HG03460 (cell line): Measurements from ENCODE around the gene NFKBIE.
"Not testable (repeated sequence)": the region's sequence is repeated elsewhere in the genome, so short reads cannot be mapped to it uniquely, and the experiment has no call there.

Source experiments
- ATAC-seq: cut with Tn5 transposase; IDR thresholded peaks from one replicate; pipeline ENCODE4 v1.9.1; 2021; ENCODE audit not compliant: unreplicated experiment

Gene NFKBIE

DNA sequence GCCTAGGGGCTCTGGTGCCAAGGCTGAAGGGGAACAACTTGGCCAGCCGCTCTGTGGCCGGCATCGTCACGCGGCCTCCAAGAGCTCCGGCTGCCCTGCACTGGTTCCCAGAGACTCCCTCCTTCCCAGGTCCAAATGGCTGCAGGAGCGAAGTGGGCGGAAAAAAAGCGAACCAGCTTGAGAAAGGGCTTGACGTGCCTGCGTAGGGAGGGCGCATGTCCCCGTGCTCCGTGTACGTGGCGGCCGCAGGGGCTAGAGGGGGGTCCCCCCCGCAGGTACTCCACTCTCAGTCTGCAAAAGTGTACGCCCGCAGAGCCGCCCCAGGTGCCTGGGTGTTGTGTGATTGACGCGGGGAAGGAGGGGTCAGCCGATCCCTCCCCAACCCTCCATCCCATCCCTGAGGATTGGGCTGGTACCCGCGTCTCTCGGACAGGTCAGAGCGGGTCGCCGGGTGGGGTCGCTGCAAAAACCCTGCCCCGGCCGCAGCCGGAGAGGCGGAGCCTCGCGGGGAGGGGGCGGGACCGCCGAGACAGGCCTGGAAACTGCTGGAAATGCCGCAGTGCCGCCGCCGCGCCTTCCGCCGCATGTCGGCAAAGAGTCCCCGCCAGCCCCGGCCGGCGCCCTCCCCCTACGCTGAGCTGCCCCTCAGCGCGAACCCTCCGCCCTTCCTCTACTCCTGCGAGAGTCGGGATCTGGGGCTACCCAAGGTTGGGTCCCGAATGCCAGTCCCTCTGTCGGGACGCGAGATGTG, 19.3 kb downstream of the NFKBIE start:
- ATAC-seq = peak; percentile 47

DNA sequence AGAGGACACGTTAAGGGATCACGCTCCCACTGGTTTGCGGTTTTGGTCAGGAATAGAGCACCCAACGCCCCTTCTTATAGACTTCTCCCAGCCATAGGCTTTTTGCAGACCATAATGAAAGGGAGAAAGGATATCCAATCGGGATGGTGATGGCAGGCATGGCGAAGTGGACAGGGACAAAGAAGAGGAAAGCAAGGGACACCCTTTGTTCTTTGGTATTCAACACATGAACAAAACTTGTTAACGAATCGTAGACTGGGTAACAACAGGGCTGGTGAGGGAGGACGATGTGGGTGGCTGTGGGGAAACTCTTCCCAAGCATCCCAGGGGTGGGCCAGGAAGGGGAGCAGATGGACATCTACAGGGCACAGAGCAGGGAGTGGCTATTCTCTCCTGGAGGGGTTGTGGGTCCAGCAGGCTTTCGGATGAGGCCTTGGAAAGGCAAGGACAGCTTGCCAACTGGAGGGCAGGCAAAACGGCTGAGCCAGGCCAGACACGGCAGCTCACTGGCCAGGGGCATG, 19.9 kb downstream of the NFKBIE start:
- ATAC-seq = no peak

DNA sequence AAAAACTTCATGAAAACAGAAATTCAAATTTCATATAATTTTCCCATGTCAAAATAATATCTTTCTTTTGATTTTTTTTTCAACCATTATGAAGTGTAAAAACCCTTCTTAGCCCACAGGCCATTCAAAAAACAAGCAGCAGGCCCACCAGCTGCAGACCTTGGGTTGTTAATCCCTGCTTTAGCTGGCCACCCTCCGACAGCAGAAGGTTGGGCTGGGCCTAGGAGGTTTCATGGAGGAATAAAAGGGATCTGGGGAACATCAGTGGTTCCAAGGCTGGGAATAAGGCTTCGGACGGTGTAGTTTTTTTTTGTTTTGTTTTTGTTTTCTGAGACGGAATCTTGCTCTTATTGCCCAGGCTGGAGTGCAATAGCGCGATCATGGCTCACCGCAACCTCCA, 22.0 kb downstream of the NFKBIE start:
- no peak for ATAC-seq

DNA sequence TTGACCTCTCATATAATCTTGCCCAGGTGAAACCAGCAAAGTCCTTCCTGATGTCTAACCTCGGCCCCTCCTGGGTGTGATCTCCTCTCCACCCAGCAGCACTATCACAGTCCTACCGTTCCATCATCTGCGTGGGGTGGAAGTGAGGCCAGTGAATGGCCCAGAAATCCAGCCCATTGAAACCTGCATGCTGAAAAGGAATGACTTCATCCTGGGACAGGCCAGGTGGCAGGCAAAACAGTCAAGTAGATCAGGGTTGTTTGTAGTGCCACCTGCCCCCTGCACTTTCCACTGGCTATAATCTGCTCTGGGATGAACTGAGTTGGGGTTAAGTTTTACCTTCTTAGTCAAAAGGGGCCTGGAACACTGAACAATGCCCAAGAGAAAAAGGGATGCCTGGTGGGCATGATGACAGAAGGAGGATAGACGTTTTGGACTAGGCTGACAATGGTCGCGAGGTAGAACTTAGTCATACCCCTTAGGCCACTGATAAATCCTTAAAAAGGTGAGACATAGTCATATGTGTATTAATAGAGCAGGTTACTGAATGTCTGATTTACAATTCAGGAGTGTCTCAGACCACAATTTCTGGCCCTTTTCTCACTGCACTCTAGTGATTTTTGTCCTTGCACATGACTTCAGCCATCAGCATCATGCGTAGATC, 26.5 kb downstream of the NFKBIE start:
- ATAC-seq = no peak

DNA sequence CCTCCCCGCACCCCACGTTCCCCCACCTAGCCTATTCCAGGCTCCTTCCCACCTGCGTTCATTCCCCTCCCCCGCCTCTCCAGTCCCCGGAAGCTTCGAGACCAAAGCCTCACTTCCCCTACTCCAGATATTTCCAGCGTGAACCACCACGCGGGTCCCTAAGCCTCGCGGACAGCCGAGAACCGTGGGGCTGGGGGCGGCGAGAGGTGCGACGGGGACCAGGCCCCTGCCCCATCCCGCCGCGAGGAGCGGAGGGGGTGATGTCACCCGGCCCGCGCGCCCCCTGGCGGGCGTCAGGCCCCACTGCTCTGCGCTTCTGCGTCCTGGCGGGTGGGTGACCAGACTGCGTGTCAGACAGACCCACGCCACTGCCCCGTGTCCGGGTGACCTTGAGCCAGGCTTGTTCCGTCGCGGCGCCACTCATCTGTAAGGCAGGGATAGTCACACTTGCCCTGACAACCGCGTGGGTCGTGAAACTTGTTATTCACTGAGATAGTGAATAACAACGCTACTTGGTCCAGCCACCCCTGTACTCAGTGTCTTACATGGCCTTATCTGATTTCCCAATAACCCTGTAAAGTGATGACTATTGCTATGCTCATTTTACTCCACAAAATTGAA, 27.4 kb downstream of the NFKBIE start:
- peak; percentile 85 for ATAC-seq

DNA sequence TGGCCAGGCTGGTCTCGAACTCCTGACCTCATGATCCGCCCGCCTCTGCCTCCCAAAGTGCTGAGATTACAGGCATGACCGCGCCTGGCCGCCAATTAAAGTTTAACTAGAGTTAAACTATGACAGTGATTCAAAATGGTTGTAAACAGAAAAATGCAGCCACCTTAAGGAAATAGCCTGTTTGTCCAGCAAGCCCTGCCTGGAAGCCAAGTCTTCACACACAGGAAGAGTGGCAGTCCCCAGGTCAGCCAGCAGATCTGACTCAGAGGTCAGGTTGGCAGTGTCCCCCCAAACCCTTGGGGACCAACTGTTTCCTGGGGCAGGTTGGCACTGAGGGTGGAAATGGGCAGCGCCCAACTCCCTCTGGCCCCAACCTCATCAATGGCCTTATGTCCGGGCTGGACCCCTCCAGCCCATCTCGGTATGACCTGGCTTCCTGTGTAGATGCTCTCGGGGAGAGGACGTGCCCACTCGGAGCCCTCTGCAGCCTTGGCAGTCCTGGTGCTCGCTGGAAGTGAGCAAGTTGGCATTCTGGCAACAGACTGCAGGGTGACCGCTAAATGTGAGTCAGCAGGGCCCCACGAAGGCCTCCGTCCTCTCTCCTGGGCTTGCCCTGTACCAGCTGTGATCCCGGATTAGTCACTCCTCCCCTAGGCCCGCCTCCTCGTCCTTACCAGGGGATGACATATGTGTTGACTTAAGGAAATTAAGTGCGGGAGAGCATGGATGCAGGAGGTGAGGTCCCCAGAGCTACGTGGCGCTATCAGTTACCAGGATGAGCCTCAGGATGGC, 28.1 kb downstream of the NFKBIE start:
- ATAC-seq = peak; percentile 66

DNA sequence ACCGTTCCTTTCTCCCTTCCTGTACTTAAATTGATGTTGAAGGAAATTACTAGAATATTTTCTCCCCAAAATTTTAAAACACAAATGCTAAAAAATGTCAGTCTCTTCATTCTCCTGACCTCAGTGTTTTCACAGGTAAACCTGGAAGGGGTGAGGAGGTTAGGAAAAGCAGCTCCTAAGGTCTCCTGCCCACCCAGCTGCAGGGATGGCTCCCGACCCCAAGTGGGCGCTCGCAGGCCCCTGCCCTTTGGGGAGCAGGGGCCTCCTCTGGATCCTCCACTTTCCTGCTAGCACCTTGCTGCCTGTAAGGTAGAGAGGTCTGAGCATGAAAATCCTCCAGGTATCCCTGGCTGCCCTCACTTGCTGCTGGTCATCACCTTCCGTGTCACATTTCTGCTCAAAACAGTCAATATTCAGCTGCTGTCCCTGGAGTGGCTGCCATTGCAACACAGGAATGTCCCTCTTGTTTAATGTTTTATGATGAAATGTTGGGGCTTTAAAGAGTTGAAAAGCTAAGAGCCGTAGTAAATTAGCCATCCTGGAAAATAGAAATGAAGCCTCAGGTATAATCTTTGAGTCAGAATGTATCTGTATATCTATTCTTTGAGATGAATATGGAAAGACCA, 29.3 kb downstream of the NFKBIE start:
- no peak for ATAC-seq

DNA sequence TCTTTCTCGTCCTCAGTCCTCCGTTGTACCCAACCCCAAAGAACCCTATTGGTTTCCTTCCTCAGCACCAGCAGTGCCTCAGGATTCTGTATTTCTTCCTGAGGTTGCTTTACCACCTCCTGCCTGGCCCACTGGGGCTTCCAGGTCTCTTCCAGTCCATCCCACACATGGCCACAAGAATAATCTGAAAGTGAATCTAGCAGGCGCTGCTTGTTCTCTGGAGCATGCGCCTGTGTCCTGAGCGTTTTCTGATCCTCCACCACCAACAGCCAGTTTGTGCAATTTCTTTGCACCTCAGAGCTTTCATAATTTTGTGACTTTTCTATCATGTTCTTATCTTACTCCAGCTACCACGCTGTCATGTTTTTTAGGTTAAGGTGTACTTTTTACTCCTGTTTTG, 30.1 kb downstream of the NFKBIE start:
- ATAC-seq = no peak

DNA sequence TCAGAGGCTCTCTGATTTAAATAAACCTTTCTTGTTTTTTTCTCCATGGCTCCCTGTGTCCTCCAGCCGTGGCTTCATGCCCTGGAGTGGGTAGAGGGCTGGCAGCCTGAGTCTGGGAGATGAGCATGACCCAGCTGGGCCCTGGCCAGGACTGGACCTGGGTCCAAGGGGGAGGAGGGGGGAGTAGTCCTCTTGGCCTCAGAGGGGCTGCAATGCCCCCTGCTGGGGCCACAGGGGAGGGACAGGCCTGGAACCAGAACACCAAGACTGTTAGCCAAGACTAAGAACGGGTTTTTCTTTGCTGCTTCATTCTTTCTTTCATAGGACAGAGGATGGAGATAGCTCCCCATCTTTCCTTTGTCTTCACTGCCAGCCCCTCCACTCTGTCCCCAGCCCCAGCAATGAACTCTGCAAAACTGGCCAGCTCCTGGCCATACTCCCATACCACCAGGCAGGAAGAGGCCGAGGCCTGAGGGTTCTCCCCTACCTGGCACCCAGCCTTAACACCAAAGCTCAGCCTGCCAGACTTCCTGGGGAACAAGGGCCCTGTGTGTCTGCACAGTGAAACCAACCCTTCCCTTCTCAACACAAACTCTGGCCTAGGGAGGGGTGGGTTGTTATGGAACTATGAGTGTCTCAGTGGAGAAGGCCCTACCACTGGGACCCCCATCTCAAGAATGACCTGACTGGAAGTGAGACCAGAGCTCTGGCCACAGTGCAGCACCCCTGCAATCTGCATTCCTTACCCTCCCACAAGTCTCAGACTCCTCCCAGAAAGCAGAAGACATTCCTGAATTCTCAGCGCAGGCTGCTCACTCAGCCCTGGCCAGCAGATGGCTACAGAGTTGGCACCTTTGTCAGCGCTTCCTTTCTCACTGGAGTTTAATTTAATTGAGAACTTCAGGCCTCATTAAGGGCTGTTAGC, 31.0 kb downstream of the NFKBIE start:
- no peak for ATAC-seq

DNA sequence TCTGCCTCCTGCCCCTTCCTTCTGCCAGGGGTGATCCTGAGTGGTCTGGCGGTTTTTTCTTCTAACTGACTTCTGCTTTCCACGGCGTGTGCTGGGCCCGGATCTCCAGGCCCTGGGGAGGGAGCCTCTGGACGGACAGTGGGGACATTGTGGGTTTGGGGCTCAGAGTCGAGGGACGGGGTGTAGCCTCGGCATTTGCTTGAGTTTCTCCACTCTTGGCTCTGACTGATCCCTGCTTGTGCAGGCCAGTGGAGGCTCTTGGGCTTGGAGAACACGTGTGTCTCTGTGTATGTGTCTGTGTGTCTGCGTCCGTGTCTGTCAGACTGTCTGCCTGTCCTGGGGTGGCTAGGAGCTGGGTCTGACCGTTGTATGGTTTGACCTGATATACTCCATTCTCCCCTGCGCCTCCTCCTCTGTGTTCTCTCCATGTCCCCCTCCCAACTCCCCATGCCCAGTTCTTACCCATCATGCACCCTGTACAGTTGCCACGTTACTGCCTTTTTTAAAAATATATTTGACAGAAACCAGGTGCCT, 31.7 kb downstream of the NFKBIE start:
- ATAC-seq = no peak

DNA sequence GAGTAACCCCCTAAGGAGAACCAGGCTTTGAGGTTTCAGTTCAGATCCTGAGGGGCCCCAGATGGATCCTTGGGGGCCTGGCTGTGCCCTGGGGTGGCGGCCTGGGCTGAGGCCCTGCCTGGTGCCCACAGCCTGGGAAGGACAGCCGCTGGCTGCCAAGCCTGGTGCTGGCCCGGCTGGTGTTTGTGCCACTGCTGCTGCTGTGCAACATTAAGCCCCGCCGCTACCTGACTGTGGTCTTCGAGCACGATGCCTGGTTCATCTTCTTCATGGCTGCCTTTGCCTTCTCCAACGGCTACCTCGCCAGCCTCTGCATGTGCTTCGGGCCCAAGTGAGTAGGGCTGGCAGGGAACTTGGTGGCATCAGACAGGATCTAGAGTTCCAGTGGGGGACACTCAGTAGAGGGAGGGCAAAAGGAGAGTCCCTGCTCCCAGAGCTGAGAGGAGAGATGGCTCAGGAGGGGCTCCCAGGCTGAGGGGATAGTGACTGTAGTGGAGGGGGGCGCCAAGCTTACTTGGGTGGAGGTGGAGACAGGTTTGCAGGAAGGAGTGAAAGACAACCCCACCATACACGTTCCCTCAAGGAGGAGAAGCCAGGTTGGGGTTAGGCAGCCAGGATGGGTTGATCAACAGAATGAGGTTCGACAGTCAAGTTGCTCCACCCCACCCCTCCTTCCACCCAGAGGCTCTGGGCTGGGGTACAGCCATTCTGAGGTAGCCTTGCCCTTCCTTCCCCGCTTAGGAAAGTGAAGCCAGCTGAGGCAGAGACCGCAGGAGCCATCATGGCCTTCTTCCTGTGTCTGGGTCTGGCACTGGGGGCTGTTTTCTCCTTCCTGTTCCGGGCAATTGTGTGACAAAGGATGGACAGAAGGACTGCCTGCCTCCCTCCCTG, 32.4 kb downstream of the NFKBIE start:
- ATAC-seq = no peak

DNA sequence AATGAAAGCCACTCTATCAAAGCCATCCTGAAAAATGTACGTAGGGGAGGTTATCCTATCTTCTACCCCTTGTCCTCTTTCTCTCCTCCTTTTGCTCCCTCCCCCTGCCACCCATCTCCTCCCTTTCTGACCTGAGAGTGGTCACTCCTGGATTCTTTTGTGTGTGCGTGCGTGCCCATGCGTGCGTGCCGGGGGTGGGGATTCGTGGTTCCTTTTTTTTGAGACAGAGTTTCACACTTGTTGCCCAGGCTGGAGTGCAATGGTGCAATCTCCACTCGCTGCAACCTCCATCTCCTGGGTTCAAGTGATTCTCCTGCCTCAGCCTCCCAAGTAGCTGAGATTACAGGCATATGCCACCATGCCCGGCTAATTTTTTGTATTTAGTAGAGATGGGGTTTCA, 33.9 kb downstream of the NFKBIE start:
- not testable (repeated sequence) for ATAC-seq

DNA sequence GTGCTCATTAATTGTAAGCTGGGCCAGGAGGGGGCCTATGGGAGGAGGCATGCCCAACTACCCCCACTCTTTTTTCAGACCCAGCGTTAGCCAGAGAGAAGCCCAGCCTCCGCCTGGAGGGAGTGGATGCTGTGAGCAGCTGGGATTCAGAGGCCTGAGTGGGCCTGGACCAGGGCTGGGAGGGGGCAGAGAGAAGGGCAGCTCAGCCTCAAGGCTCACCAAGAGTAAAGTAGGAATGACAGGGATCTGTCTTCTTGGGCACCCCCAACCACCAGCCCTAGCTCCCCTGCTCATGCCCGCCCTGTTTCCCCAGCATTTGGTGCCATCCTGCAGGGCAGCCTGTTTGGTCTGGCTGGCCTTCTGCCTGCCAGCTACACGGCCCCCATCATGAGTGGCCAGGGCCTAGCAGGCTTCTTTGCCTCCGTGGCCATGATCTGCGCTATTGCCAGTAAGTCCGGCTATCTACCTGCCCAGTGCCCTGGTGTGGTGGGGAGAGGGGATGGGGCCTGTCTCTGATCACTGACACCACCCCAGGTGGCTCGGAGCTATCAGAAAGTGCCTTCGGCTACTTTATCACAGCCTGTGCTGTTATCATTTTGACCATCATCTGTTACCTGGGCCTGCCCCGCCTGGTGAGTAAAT, 35.2 kb downstream of the NFKBIE start:
- no peak for ATAC-seq

DNA sequence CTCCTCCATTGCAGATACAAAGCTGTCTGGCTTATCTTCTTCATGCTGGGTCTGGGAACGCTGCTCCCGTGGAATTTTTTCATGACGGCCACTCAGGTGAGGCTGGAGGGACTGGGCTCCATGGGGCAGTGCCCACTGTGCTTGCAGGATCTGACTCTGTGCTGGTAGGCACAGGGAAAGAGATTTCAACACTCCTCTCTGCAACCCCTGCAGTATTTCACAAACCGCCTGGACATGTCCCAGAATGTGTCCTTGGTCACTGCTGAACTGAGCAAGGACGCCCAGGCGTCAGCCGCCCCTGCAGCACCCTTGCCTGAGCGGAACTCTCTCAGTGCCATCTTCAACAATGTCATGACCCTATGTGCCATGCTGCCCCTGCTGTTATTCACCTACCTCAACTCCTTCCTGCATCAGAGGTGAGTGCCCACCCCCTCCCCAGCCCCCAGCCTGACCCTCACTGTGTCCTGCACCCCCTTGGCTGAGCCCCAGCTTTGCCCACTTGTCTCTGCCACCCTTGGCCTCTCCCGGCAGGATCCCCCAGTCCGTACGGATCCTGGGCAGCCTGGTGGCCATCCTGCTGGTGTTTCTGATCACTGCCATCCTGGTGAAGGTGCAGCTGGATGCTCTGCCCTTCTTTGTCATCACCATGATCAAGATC, 35.8 kb downstream of the NFKBIE start:
- no peak for ATAC-seq

DNA sequence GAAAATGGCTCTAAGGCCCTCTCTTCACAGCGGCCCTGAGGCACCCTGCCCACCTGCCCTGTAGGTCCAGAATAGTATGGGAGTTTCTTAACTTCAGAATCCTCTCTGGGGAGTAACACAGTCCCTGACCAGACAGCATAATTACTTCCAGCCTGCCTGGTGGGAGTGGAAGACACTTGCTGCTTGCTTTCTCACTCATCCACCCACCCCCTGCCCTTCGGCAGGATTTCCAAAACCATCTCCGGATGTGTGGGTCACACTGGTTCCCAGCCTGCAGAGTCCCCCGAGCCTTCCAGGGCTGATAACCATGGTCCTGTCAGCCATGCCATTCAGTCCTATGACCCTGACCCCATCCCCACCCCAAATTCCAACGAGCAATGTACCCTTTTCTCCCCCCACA, 36.5 kb downstream of the NFKBIE start:
- no peak for ATAC-seq

DNA sequence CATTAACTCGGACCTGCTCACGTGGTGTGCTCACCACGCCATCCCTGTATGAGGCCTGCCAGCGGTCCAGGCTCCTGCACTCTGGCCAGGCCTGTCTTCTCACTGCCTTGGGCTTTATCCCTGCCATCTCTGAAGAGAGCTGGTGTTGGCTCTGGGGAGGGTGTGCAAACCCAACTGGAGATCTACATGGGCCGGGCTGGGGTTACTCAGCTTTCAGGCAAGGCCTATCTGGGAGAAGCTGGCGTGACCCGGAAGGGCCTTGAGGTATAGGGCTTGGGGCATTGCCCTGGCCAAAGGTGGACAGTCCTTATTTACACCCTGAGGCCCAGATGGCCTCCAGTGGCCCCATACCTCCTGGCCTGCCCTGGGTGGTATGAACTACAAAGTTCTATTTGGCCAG, 36.9 kb downstream of the NFKBIE start:
- ATAC-seq = no peak

DNA sequence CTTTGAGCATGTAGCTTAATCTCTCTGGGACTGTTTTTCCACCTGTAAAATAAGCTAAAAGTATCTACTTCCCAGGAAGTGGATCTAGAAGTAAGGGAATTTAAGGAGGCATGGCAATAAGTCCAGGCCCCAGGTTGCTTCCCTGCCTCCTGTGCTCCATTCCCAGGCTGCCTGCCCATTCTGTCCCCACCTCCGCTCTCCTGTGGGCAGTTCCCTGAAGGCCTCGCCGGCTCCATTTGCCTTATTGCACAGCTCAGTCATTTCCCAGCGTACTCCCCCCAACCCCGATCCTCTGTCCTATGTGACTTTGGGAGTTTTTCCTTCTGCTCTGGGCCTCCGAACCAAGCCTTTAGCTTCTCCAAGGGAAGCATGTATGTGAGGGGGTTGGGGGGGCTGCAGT, 37.3 kb downstream of the NFKBIE start:
- no peak for ATAC-seq
